Erythroblast (primary cell): ENCODE measurements around the gene VAV2.

Experiments used
- GATA1 ChIP-seq: IDR thresholded peaks from 2 replicates; pipeline ENCODE4 v1.6.1; 2011; ENCODE audit warnings: low read depth, mild to moderate bottlenecking, control low read depth, low read length, moderate library complexity
- POLR2A ChIP-seq: IDR thresholded peaks from 2 replicates; pipeline ENCODE4 v1.6.1; 2011; ENCODE audit warnings: mild to moderate bottlenecking, low read length

DNA sequence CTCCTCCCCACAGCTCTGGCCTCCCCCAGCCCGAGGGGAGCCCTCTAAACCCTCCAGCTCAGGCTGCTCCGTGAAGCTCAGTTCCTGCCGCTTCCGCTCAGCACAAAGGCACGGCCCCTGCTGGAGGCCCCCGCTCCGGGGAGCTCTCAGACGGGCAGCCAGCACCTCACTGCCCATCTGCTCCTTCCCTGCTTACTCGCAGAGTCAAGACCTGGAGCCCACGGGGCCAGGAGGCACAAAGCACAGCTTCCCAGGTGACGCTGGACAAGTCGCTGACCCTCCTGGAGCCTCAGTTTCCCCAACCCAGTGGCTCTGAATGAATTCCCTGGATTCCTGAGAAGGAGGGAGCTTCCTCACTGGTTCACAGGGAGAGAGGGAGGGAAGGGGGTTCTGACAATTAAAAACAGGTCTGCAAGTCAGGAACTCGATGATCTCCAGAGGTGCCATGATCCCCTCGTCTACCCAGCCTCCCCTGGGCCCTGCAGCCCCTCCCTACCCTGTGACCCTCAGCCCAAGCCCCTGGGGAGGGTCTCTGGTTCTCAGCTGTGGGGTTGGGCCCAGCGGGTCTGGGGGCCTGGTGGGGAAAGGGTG is 36.2 kb downstream of the VAV2 start:
- no peak for TF ChIP-seq POLR2A
- no peak for TF ChIP-seq GATA1
